A549 treated with AZD9567 at 1 μM for 4 hours (cell line): ENCODE data around the gene SPECC1L. TPM values are rescaled to one million over a fixed set of nuclear protein-coding genes. Genes with fewer than 3 reads are reported as not detected.

Experiments used
- total RNA-seq: library from RNA; stranded (reverse); fragments of 200-300 nt; extraction: Qiagen RNA extraction; gene quantifications from 5 replicates; pipeline ENCODE4 v1.2.3, GENCODE V29; 2022; ENCODE audit not compliant: insufficient read depth

The SPECC1L gene
- 13.7 to 17.8 TPM (median 16.2 TPM) in 5 replicates for total RNA-seq

DNA sequence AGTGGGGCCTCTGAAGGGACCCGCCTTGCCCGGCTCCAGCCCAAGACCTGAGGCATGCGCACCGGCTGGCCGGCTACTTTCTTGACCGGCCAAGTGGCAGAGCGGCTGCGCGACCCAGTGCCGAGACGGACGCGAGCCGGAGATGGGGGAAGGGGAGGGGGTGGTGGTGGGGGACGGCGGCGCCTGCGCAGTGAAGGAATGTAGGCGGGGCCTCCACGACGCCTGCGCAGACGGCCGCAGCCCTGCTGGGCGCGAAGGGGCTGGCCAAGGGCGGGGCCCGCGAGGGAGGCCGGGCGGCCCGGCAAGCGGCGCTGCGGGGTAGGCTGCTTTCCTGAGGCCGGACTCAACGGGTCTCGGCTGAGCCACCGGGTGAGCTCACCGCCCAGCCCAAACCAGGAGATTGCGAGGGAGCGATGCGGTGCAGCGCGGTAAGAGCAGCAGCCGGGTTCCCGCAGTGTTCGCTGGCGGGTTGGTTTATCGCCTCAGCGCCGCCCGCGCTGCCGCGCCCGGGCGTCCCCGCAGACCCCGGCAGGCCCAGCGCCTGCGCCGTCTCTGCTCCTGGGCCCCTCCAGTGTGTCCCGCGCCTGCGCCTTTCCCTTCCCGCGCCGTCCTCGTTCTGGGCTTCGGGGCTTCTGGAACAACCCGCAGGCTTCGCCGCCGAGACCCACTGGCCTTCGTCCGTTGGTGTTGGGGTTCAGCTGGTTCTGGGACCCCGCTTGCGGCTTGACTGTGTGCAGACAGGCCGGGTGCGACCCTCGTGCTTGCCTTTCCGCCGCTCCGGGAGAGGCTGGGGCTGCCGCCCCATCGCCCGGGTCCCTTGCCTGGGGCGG lies at the start of gene SPECC1L:
Gene SPECC1L (plus strand): TSS at position 276 of the 830 bp plus-strand sequence. CDS start 31,401 bp downstream, outside the sequence.

DNA sequence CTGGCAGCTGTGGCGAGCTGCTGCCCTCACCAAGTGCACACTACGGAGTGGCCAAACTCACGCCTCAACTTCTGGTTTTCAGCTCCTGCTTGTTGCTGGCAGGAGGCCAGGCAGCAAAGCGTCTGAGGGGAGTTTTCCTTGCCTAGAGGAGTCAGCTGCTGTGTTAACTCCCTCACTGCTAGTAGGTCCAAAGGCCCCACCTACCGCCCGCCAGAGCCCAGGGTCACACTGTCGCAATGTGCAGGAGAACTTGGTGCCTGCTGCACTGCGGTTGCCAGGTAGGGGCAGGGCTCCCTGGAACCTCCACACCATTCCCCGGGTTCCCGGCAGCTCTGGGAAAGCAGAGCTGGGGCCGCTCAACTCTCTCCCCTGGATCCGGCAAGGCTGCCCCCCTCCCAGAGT lies 25.6 kb upstream of the SPECC1L start, which contains the start of gene GGT5:
Gene GGT5 (minus strand): TSS at position 53 of the 402 bp plus-strand sequence. CDS start 357 bp downstream, outside the sequence.

GRCh38 chr22:24427500-24428164 lies 157.0 kb downstream of the SPECC1L start, which contains the start of gene ADORA2A:
Gene ADORA2A (plus strand): TSS chr22:24427599. CDS start chr22:24433405, 5,806 bp downstream.

Other genes starting within 250 kb of the SPECC1L start
- gene SUSD2, start 89.3 kb upstream of the SPECC1L start, total RNA-seq = 59.8 to 76.7 TPM (median 71.3 TPM) in 5 replicates
- gene GGT5, start 25.7 kb upstream of the SPECC1L start, total RNA-seq = 3.5 to 4.5 TPM (median 4.2 TPM) in 5 replicates
- 0.84 to 0.99 TPM (median 0.93 TPM) in 4 of 5 replicates, not detected in the other for gene ADORA2A, start 156.8 kb downstream of the SPECC1L start, total RNA-seq
- gene UPB1, start 224.5 kb downstream of the SPECC1L start, total RNA-seq = not detected in 5 replicates